ENCODE results near the gene MMUT. TPM values are rescaled to one million over a fixed set of nuclear protein-coding genes. Genes with fewer than 3 reads are reported as not detected.

Gene MMUT
- polyA plus RNA-seq, 1 donor from 2014 or later, result 24.3 TPM

Other genes starting within 250 kb of the MMUT start
- 3.4 TPM for gene CENPQ, start 117 bp upstream of the MMUT start, polyA plus RNA-seq (ENCODE audit: insufficient read depth, low read depth, low replicate concordance)
- not detected for gene GLYATL3, start 36.7 kb upstream of the MMUT start, polyA plus RNA-seq (ENCODE audit: insufficient read depth, low read depth, low replicate concordance)
- gene C6orf141, start 87.4 kb upstream of the MMUT start, polyA plus RNA-seq (ENCODE audit: insufficient read depth, low read depth, low replicate concordance), result not detected
- not detected for gene RHAG, start 173.6 kb upstream of the MMUT start, polyA plus RNA-seq (ENCODE audit: insufficient read depth, low read depth, low replicate concordance)